Measurements from ENCODE around the gene DDX56.

The DDX56 gene

GRCh38 chr7:44534087-44534486 lies 39.6 kb downstream of the DDX56 start:
- no peak for FAIRE-seq

GRCh38 chr7:44533301-44534055 lies 40.2 kb downstream of the DDX56 start:
- FAIRE-seq: no peak

GRCh38 chr7:44531421-44532380 lies 42.0 kb downstream of the DDX56 start:
- no peak for FAIRE-seq

GRCh38 chr7:44530990-44531389 lies 42.7 kb downstream of the DDX56 start:
- no peak for FAIRE-seq

- FAIRE-seq: no peak
These were observed 48.8 kb downstream of the DDX56 start for GRCh38 chr7:44524811-44525388.

- FAIRE-seq: no peak
These were observed 51.4 kb downstream of the DDX56 start for GRCh38 chr7:44522315-44522714.

- no peak for FAIRE-seq
These were observed 52.2 kb downstream of the DDX56 start for GRCh38 chr7:44521347-44522095.

GRCh38 chr7:44520574-44520973 lies 53.1 kb downstream of the DDX56 start:
- no peak for FAIRE-seq

GRCh38 chr7:44519546-44519945 lies 54.2 kb downstream of the DDX56 start:
- no peak for FAIRE-seq

GRCh38 chr7:44518761-44519160 lies 54.9 kb downstream of the DDX56 start:
- no peak for FAIRE-seq

- no peak for FAIRE-seq
These were observed 56.5 kb downstream of the DDX56 start for GRCh38 chr7:44517175-44517574.

All from A204.1 (cell line).